Endothelial cell of umbilical vein (primary cell): ENCODE data around the gene MARK1. TPM values are rescaled to one million over a fixed set of nuclear protein-coding genes. Genes with fewer than 3 reads are reported as not detected.
"Not testable (repeated sequence)": the region's sequence is repeated elsewhere in the genome, so short reads cannot be mapped to it uniquely, and the experiment has no call there.

Experiments used
- BruUV-seq: library from RNA; stranded (reverse); fragments of 400-500 nt; replicated peaks from 2 replicates; lab custom pipeline; 2021; lab: Mats Ljungman, UMichigan
- CTCF ChIA-PET: fragments of 300-600, 350-600 bp; sonication (Branson Sonifier 250); formaldehyde crosslinking; loops from one replicate; lab custom pipeline; 2021; ENCODE audit warnings: antibody characterized with exemption, inconsistent platforms; lab: Charles Lee
- POLR2A ChIA-PET: fragments of 300-600, 350-600 bp; sonication (Branson Sonifier 250); formaldehyde crosslinking; loops from one replicate; lab custom pipeline; 2021; ENCODE audit warnings: antibody characterized with exemption, inconsistent platforms; lab: Charles Lee
- DNase-seq: peaks from one replicate; pipeline ENCODE4 v3.0.0-alpha.2; 2011; ENCODE audit warnings: low read depth, low spot score
- FAIRE-seq: peaks from 2 replicates; lab custom pipeline; 2011; peaks lifted over from hg19 to GRCh38; lab: Jason Lieb, UNC
- H2AFZ ChIP-seq: 2 replicates; pipeline ENCODE4 v1.6.0; 2012; ENCODE audit warnings: low read depth, low read length, control low read depth, inconsistent platforms
- H3K27ac ChIP-seq: 2 replicates; pipeline ENCODE4 v1.5.1; 2011; ENCODE audit warnings: low read depth, mild to moderate bottlenecking, control low read depth, low read length, moderate library complexity; ENCODE audit not compliant: insufficient read depth
- H3K27me3 ChIP-seq, 2 experiments: 2 replicates each; pipeline versions ENCODE4 v1.6.0 to v1.6.1; 2011; ENCODE audit warnings: low read length in 2 of 2, mixed read lengths in 1 of 2; ENCODE audit not compliant: control insufficient read depth in 2 of 2, insufficient read depth in 2 of 2
- H3K36me3 ChIP-seq, 2 experiments: 2 replicates in 1 of 2; 3 replicates in 1 of 2; pipeline ENCODE4 v1.5.1; 2011; ENCODE audit warnings: low read length in 2 of 2, mild to moderate bottlenecking in 1 of 2, moderate library complexity in 1 of 2; ENCODE audit not compliant: control insufficient read depth in 2 of 2, insufficient read depth in 2 of 2; ENCODE audit errors: extremely low read depth in 1 of 2
- H3K4me1 ChIP-seq: 3 replicates; pipeline ENCODE4 v1.5.1; 2011; ENCODE audit warnings: mild to moderate bottlenecking, low read length; ENCODE audit not compliant: control insufficient read depth, insufficient read depth; ENCODE audit errors: extremely low read depth
- H3K4me2 ChIP-seq: 2 replicates; pipeline ENCODE4 v1.6.1; 2011; ENCODE audit warnings: low read length, control low read depth, mixed read lengths; ENCODE audit not compliant: insufficient read depth
- H3K4me3 ChIP-seq, 3 experiments: fragments of 200-600 bp in 1 of 3; sonication (generic), shearing (Covaris generic) in 1 of 3; replicated peaks in 1 of 3; 2 replicates each; pipeline ENCODE4 v1.5.1; 2011 to 2016; ENCODE audit warnings: control low read depth in 3 of 3, low read length in 3 of 3, mild to moderate bottlenecking in 2 of 3, inconsistent platforms in 1 of 3, low read depth in 1 of 3, moderate library complexity in 1 of 3; ENCODE audit not compliant: insufficient read depth in 1 of 3
- H3K79me2 ChIP-seq: 2 replicates; pipeline ENCODE4 v1.6.0; 2012; ENCODE audit warnings: low read length, inconsistent platforms; ENCODE audit not compliant: control insufficient read depth, insufficient read depth
- H3K9ac ChIP-seq: replicated peaks from 2 replicates; pipeline ENCODE3; 2011; ENCODE audit warnings: low read length, control low read depth; ENCODE audit not compliant: insufficient read depth; ENCODE audit errors: extremely low read depth
- H3K9me1 ChIP-seq: replicated peaks from 3 replicates; pipeline ENCODE4 v1.6.0; 2011; ENCODE audit warnings: mild to moderate bottlenecking, low read length; ENCODE audit not compliant: control insufficient read depth, insufficient read depth; ENCODE audit errors: extremely low read depth
- H3K9me3 ChIP-seq: replicated peaks from 2 replicates; pipeline ENCODE4 v1.5.1; 2012; ENCODE audit warnings: low read length, inconsistent platforms; ENCODE audit not compliant: control insufficient read depth, insufficient read depth
- H4K20me1 ChIP-seq: replicated peaks from 2 replicates; pipeline ENCODE3; 2011; ENCODE audit warnings: mild to moderate bottlenecking, low read length; ENCODE audit not compliant: control insufficient read depth, insufficient read depth; ENCODE audit errors: extremely low read depth
- CTCF ChIP-seq, 2 donors: IDR thresholded peaks; 1 replicate in 1 of 2; 2 replicates in 1 of 2; pipeline ENCODE4 v1.5.1; 2011; ENCODE audit warnings: low read length in 2 of 2, mild to moderate bottlenecking in 2 of 2, moderate library complexity in 2 of 2, control low read depth in 1 of 2, inconsistent platforms in 1 of 2, low read depth in 1 of 2; ENCODE audit not compliant: insufficient read depth in 1 of 2; ENCODE audit errors: extremely low read depth in 1 of 2
- POLR2AphosphoS5 ChIP-seq: IDR thresholded peaks from 2 replicates; pipeline ENCODE4 v1.6.1; 2012; ENCODE audit warnings: low read depth, mild to moderate bottlenecking, control low read depth, low read length, moderate library complexity; ENCODE audit not compliant: insufficient read depth
- dilution Hi-C: fragments of 300-500 bp; cut with MboI; formaldehyde crosslinking; loops from one replicate; pipeline ENCODE4 v1.15.0; 2019; ENCODE audit warnings: low sequenced_read_pairs; ENCODE audit not compliant: extremely low pct_ligation_motif_present
- intact Hi-C: fragments of 100-400 bp; cut with micrococcal nuclease; formaldehyde crosslinking; loops from one replicate; pipeline ENCODE4 v1.10.0; 2022
- polyA plus RNA-seq, 4 experiments: library from polyadenylated mRNA; depleted of rRNA in 3 of 4; stranded (reverse) in 3 of 4; unstranded in 1 of 4; fragments of >200 nt; gene quantifications; 2 replicates each; pipeline versions ENCODE4 v1.2.1 to v1.2.3, GENCODE V29; 2011 to 2012; ENCODE audit warnings: missing spikeins in 1 of 4
- total RNA-seq: library from RNA; stranded (reverse); gene quantifications from 2 replicates; pipeline ENCODE4 v1.2.3, GENCODE V29; 2021

MARK1 gene
- total and polyA plus RNA-seq, 2 donors (not counting 3 experiments of a cell fraction or from before 2014, with no cell fraction given), result 1.2 to 5.5 TPM

- BruUV-seq, DNase-seq, dilution Hi-C loops, H3K79me2 ChIP-seq, H3K4me3 ChIP-seq, H3K36me3 ChIP-seq, H3K27ac ChIP-seq, intact Hi-C loops, FAIRE-seq, POLR2A ChIA-PET, H3K27me3 ChIP-seq, H3K9me3 ChIP-seq, H3K4me2 ChIP-seq, H2AFZ ChIP-seq, H3K9ac ChIP-seq, H4K20me1 ChIP-seq, H3K9me1 ChIP-seq, H3K4me1 ChIP-seq: not testable (repeated sequence)
- CTCF ChIA-PET, result interaction anchor here (2.6 kb wide), 1 partner anchor 11 kb away, joined by 5 read pairs; no protein-coding TSS in a partner anchor
Observed at GRCh38 chr1:220611100-220611499, 83.2 kb downstream of the MARK1 start.

GRCh38 chr1:220616836-220617235 lies 88.9 kb downstream of the MARK1 start:
- Histone ChIP-seq H3K4me2 (no peak overlapping the region), H4K20me1 (no peaks in the 10 kb centered on the region), H3K27me3 (no peaks in the 10 kb centered on the region), H3K9me1 (no peaks in the 10 kb centered on the region), H3K4me1 (no peaks in the 10 kb centered on the region), H3K4me3 (no peak overlapping the region), H2AFZ (no peak overlapping the region), H3K79me2 (no peaks in the 10 kb centered on the region), H3K9me3 (no peaks in the 10 kb centered on the region), H3K9ac (no peak overlapping the region), H3K27ac (no peak overlapping the region), H3K36me3 (no peaks in the 10 kb centered on the region)
- TF ChIP-seq POLR2AphosphoS5 (no peak), CTCF (IDR thresholded peaks at IDR 0.05; ENCODE audit: extremely low read depth in 1 of 2, insufficient read depth in 1 of 2, low read depth in 1 of 2, low read length in 2 of 2) (no peak)
- DNase-seq, result no peak
- no peak for FAIRE-seq
- CTCF ChIA-PET, result interaction anchor here (1.6 kb wide), 1 partner anchor 116 kb away, joined by 5 read pairs; no protein-coding TSS in a partner anchor
- POLR2A ChIA-PET, result no interaction called here
- BruUV-seq, result no TSS peak
- intact Hi-C loops (no loop called here), dilution Hi-C loops (no loop called here)
